GM18517 (cell line): ENCODE data around the gene GORASP2.

Experiments
- ATAC-seq: cut with Tn5 transposase; IDR thresholded peaks from one replicate; pipeline ENCODE4 v1.9.1; 2021; ENCODE audit warnings: mild to moderate bottlenecking, moderate library complexity; ENCODE audit not compliant: unreplicated experiment

GORASP2 gene

DNA sequence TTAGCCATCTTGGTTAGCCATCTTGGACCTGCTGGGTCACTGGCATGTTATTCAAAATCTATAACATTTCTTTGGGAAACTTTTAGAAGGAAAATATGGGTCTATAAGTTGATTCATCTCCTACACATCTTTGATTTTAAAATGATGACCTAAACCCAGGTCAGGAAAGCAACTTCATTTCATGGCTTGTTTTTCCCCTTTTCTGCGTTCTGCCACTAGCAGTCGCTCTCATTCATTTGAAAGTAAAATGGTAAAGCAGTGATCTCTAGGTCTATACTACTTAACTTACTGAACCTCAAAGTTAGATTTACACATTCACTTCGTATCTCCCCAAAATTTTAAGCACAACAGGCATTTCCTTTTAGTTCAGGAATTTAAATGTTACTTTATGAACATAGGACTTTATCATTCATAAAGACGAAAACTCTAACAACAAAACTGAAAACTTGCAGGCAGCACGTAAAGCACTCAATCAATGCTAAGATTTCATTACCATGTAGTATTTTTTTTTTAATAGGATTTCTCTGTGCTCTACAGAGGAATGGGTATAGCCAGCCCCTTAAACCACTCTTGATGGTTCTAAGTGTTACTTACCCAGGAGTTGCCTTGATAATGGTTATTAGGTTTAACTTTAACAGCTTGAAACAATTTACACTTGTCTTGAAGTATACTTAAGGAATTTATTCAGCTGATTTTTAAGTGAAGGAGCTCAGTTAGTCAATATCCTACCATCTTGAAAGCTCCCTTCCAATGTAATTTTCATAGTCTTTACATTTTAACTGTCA, 62.5 kb downstream of the GORASP2 start:
- no peak for ATAC-seq

DNA sequence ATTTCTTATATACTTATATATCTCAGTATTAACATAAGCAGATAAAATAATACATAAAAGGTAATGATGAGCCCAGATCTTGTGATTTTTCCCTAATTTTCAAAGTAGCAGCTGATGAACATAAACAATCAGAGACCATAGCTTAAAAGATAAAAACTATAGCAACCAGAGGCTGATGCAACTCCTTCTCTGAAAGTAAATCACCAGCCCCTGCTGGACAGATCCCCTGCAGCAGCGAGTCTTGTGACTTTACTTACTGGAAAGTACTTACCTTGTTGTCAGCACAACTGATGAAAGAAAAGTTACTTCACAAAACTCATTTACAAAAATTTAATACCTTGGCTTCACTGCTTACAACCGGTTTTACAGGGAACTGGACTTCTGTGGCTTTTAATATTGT, 67.3 kb downstream of the GORASP2 start:
- no peak for ATAC-seq

DNA sequence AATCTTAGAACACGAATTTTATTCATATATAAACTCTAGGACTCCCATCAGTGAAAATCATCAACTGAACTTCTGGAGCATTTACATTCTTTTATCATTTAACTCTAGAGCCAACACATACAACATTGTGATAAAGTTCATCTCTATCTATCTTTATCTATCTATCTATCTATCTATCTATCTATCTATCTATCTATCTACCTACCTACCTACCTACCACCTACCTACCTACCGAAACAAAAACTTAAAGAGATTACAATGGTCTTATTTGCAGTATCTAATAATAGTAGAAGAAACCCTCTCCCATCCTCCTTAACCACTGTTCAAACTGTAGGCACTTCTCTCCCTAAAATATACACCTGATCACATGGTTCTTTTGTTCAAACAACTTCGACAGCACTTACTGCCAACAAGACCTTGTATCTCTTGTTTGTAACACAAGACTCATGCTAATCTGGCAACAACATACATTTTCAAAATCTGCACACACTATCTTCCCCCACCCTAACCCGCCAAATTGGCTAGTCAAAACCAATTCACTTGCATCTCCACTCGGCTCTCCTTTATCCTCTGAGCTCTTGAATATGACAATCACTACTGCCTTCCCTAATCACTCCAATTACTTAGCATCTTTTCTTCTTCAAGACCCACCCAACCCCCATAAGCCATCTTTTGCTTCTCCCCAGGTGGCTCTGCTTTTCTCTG, 69.0 kb downstream of the GORASP2 start:
- no peak for ATAC-seq

DNA sequence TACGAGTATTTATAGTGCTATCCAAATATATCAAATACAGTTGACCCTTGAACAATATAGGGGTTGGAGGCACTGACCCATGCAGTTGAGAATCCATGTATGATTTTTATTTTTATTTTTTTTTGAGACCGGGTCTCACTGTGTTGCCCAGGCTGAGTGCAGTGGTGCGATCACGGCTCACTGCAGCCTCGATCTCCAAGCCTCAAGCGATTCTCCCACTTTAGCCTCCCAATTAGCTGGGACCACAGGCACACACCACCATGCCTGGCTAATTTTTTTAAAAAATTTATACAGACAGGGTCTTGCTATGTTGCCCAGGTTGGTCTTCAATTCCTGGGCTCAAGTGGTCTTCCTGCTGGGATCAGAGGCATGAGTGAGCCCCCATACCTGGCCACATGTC, 70.6 kb downstream of the GORASP2 start:
- no peak for ATAC-seq

DNA sequence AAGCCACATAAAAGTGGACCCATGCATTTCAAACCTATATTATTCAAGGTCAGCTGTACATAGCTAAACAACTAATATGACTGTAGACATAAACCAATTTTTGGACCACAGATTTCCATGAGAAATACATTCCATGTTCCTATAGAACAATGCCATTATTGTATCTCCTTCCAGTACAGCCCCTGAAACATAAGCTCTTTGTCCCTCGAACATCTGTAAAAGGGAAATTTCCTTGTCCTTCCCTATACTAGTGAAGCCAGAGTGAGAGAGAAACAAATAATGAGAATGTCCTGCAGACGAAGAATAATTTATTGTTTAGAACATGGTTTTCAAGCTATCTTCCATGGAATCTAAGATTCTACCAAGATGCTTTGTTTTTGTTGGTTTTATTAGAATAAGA, 75.3 kb downstream of the GORASP2 start:
- no peak for ATAC-seq

DNA sequence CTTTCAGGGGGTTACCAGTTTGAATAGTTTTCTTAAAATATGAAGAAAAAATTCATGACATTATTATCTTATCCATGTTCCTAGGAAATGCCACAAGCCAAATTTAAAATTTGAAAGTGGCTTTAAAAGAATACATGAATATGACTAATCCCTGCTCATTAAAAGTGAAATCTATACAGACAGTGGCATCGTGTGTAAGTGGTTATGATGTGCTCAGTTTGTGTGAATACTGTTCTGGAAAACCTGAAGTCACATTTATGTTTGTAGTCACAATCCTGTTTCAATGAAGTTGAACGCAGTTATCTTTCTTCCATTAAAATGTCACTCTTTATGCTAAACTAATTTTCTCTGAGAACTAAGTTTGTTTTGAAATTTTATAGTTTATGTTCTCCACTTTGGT, 75.8 kb downstream of the GORASP2 start:
- ATAC-seq: no peak

DNA sequence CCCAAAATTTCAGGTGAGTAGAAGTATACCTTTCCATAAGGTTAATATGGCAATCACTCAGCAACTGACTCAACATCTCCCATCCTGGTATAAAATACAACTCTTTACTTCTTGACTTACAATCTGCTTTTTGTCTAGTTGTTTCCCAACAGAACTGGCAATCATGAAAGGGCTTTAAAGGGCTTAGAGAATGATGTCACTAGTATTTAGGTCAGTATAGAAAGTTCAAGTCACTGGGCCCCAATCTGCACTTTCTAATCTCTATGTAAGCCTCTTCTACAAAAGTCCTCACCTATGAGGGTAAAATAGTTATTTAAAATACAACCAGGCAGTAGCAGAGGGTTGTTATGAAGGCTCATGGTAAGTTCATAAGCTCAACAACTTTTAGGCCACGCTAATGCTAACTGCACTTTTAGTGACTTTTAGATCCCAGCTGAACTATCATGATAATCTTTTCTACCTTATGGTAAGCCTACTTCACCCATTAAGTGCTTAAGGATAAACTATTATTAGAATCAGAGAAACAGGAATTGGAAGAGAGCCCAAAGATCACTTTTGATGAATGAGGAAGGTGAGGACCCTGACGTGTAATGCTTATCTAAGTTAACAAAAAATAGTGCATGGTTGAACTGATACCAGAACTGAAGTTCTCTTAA, 79.6 kb downstream of the GORASP2 start:
- no peak for ATAC-seq

DNA sequence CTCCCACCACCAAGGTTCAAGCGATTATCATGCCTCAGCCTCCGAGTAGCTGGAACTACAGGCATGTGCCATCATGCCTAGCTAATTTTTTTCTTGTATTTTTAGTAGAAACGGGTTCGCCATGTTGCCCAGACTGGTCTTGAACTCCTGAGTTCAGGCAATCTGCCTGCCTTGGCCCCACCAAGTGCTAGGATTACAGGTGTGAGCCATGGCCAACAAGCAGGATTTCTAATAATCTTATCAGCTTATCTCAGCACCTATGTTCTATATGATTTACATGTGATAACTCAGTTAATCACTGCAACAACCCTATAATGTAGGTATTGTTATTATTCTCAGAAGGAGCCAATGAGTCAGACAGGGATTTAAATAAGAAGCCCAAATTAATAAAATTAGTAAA, 80.3 kb downstream of the GORASP2 start:
- no peak for ATAC-seq

DNA sequence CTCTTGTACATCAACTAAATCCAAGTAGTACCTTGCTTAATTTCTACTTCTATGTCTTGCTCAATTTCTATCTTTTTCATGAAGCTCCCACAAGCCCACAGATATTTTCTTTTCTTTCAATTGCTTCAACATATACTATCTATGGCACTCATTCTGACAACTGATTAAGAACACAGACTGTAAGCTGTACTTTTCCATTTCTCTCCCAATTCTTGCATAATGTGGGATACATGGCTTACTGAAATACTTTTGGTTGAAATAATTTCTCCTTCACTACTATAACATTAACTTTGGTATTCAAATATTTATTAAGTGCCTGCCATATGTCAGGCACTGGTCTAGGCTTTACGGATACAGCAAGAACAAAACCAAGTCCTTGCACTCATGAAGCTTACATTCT, 84.8 kb downstream of the GORASP2 start:
- no peak for ATAC-seq

DNA sequence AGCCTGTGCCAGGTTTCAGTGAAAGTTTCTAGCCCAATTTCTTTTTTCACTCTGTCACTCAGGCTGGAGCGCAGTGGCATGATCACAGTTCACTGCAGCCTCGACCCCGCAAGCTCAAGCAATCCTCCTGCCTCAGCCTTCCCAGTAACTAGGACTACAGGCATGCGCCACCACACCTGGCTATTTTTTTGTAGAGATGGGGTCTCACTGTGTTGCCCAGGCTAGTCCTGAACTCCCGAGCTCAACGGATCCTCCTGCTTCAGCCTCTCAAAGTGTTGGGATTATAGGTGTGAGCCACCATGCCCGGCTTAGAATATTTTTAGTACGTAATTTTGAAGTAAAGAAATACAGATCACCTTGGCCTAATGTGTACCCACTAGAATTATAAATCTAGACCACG, 87.1 kb downstream of the GORASP2 start:
- no peak for ATAC-seq
